Hindlimb muscle (tissue), 1 donor: Measurements from ENCODE around the gene PALM3. TPM values are rescaled to one million over a fixed set of nuclear protein-coding genes. Genes with fewer than 3 reads are reported as not detected.

Experiments used
- DNase-seq: peaks from one replicate; pipeline ENCODE4 v3.0.0-alpha.2; 2013
- polyA plus RNA-seq: library from polyadenylated mRNA; unstranded; fragments of 120-200 nt; gene quantifications from one replicate; pipeline ENCODE4 v1.2.1, GENCODE V29; 2013; ENCODE audit not compliant: insufficient read length

The PALM3 gene
- 0.45 TPM for polyA plus RNA-seq

- DNase-seq, result no peak
Observed at GRCh38 chr19:14061751-14062557, at the start of gene PALM3. PALM3 (minus strand) TSS chr19:14062076; CDS start chr19:14061980, 96 bp downstream.

GRCh38 chr19:14111486-14111885 is 49.6 kb upstream of the PALM3 start:
- DNase-seq, result no peak

- no peak for DNase-seq
Observed at GRCh38 chr19:14110650-14111049, 48.8 kb upstream of the PALM3 start.

- no peak for DNase-seq
Observed at GRCh38 chr19:14107581-14108461, 45.9 kb upstream of the PALM3 start.

GRCh38 chr19:14106840-14107239 is 45.0 kb upstream of the PALM3 start:
- DNase-seq, result no peak

DNA sequence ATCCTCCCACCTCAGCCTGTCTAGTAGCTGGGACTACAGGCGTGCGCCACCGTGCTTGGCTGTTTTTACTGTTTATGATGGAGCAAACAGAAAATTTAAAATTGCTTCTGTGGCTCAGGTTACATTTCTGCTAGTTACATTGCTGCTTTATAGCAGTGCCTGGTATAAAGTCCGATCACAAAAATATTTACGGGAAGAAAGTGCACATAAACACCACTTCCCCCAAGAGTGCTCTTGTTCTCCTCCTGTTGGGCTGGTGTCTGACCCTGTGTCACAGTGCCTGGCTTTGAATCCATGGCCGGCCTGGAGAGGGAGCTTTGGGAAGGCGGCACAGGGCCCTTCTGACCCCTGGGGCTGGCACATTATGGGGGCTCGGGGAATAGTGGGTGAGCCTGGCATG is 43.8 kb upstream of the PALM3 start:
- DNase-seq, result no peak

- DNase-seq, result no peak
Observed at GRCh38 chr19:14103310-14103709, 41.4 kb upstream of the PALM3 start.

- DNase-seq, result no peak
Observed at GRCh38 chr19:14102756-14103155, 40.9 kb upstream of the PALM3 start.

GRCh38 chr19:14102102-14102696 is 40.3 kb upstream of the PALM3 start:
- DNase-seq, result no peak

DNA sequence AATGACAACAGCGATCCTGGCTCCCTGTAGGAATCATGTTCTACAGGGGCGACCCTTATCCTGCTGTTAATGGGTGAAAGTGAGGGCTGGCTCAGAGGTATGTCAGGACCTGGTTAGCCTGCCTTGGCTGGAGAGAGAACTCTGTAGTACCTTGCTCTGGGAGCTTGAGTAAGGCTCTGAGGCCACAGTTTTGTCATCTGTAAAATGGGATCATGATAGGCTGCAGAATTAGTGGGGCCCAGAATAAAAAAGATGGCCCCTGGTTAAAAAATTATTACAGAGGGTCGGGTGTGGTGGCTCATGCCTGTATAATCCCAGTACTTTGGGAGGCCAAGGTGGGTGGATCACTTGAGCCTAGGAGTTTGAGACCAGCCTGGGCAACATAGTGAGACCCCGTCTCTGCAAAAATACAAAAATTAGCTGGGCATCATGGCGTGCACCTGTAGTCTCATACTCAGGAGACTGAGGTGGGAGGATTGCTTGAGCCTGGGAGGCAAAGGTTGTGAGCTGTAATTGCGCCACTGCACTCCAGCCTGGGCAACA is 39.2 kb upstream of the PALM3 start:
- no peak for DNase-seq

DNA sequence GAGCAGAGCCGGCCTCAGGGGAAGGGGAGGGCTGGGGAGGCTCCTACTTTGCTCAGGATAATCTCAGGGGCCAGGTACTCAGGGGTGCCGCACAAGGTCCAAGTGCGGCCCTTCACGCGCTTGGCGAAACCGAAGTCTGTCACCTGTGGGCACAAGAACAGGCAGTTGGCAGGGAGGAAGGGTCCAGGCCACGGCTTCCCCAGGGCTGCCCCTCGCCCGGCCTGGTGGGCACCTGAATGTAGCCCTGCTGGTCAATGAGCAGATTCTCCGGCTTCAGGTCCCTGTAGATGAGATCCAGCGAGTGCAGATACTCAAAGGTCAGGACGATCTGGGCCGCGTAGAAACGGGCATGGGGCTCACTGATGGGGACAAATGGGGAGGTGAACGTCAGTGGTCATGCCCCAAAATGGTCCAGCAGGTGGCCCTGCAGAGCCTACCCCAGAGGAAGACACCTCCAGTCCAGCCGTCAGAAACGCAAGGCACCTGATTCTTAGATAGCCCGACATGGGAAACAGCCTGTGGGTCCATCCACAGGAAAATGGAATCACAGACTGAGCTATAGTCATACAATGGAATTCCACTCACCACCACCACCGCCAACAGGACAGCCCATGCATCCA is 35.8 kb upstream of the PALM3 start:
- no peak for DNase-seq

GRCh38 chr19:14096272-14096992 is 34.6 kb upstream of the PALM3 start:
- no peak for DNase-seq

GRCh38 chr19:14094854-14095253 is 33.0 kb upstream of the PALM3 start:
- DNase-seq, result no peak

GRCh38 chr19:14093117-14093823 is 31.4 kb upstream of the PALM3 start:
- no peak for DNase-seq

- no peak for DNase-seq
Observed at GRCh38 chr19:14091813-14092462, 30.1 kb upstream of the PALM3 start.

GRCh38 chr19:14091081-14091812 is 29.4 kb upstream of the PALM3 start:
- DNase-seq, result no peak

DNA sequence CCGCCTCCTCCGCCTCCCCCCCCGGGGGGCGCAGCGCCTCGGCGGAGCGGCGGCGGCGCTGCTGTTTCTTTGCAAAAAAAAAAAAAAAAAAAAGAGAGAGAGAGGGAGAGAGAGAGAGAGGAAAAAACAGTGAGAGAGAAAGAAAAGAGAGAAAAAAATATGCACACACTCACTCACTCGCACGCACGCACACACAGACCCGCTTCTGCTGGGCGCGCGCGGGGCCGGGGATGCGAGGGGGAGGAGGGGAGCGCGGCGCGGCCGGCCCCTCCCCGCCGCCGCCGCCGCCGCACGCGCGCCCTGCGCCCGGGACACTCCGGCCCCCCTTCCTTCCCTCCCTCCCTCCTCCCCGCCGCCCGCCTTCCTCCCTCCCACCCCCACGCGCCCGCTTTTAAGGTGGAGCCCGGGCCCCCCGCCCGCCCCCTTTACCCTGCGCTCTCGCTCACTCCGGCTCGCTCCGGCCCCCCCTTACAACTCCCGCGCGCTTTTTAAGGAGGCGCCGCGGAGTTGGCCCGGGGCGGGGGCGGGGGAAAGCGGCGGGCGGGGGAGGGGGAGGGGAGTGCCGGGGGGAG is 28.7 kb upstream of the PALM3 start, which contains the start of gene SAMD1:
Gene SAMD1, minus strand, starts transcription at position 243 of the 572 bp plus-strand sequence.
- peak; percentile 94 for DNase-seq

GRCh38 chr19:14089662-14090508 is 28.0 kb upstream of the PALM3 start:
- no peak for DNase-seq

DNA sequence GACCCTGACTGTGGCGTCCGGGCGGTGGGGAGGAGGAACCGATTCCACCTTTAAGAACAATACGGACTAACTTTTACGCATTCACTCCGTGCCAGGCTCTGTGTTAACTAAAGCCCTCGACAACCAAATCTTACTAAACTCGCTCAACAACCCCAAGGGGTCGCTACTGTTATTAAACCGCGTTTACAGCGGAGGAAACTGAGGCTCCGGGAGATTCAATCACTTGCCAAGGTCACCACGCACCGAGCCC is 27.5 kb upstream of the PALM3 start:
- no peak for DNase-seq
